ENCODE measurements around the gene OLR1. TPM values are rescaled to one million over a fixed set of nuclear protein-coding genes. Genes with fewer than 3 reads are reported as not detected.

The OLR1 gene
- total and polyA plus RNA-seq, 9 donors: 0.10 to 12.3 (median 0.74) TPM

GRCh38 chr12:10142976-10143589 is 28.8 kb downstream of the OLR1 start:
- Histone ChIP-seq H3K27me3 (no peaks in the 10 kb centered on the region), H3K36me3 (no peaks in the 10 kb centered on the region), H3K27ac (no peak overlapping the region), H3K9me3 (no peaks in the 10 kb centered on the region), H3K4me1 (ENCODE audit: insufficient read depth) (no peaks in the 10 kb centered on the region), H3K4me3 (no peak overlapping the region)
- no peak for TF ChIP-seq EP300 (IDR thresholded peaks at IDR 0.05)
- no peak for TF ChIP-seq POLR2A (IDR thresholded peaks at IDR 0.05)
- no peak for TF ChIP-seq CTCF (IDR thresholded peaks at IDR 0.05)
- intact Hi-C loops (cut with DNase I): loop anchor here in 1 of 4 donors (10.0 kb wide), 1 partner anchor 108 kb away; the partner anchor contains the start of gene CLEC9A
- DNase-seq: no peak
- WGBS, 3 donors: 0 to 2% (median 0%) methylated on average over 1 of the region's 1 CpG

- Histone ChIP-seq H3K4me1 (ENCODE audit: insufficient read depth) (no peaks in the 10 kb centered on the region), H3K4me3 (no peak overlapping the region), H3K27me3 (no peaks in the 10 kb centered on the region), H3K27ac (no peak overlapping the region), H3K36me3 (no peaks in the 10 kb centered on the region), H3K9me3 (no peaks in the 10 kb centered on the region)
- WGBS, 3 donors: 6 to 10% (median 7%) methylated on average over 2 of the region's 2 CpGs
- DNase-seq: peak in 3 of 5 donors; percentile 23 to 52 (median 49)
- intact Hi-C loops (cut with DNase I): loop anchor here in 1 of 4 donors (10.0 kb wide), 1 partner anchor 105 kb away; the partner anchor contains the start of gene CLEC9A
- TF ChIP-seq CTCF (IDR thresholded peaks at IDR 0.05) (peak in 2 of 3 donors; percentile 66 to 75), EP300 (IDR thresholded peaks at IDR 0.05) (no peak)
Observed at GRCh38 chr12:10140001-10140400, 31.9 kb downstream of the OLR1 start.

- H3K27ac ChIP-seq: no peak overlapping the region
- intact Hi-C loops (cut with DNase I): loop anchor here in 3 of 4 donors (5.0 to 10.0 kb wide), 3 partner anchors 102 to 112 kb away; partner anchors contain the start of gene CLEC9A (in 2 of the 3)
- no peaks in the 10 kb centered on the region for H3K27me3 ChIP-seq
- no peaks in the 10 kb centered on the region for H3K36me3 ChIP-seq
- WGBS, 3 donors: 75 to 87% (median 80%) methylated on average over 13 of the region's 13 CpGs
- H3K4me1 ChIP-seq (ENCODE audit: insufficient read depth): no peaks in the 10 kb centered on the region
- no peak overlapping the region for H3K4me3 ChIP-seq
- H3K9me3 ChIP-seq: no peaks in the 10 kb centered on the region
- TF ChIP-seq CTCF (IDR thresholded peaks at IDR 0.05): no peak
- TF ChIP-seq EP300 (IDR thresholded peaks at IDR 0.05): no peak
- no peak for TF ChIP-seq POLR2A (IDR thresholded peaks at IDR 0.05)
- DNase-seq: no peak
Observed at GRCh38 chr12:10136637-10137205, 35.2 kb downstream of the OLR1 start.

- no peak overlapping the region for H3K4me3 ChIP-seq
- TF ChIP-seq EP300 (IDR thresholded peaks at IDR 0.05) (no peak), POLR2A (IDR thresholded peaks at IDR 0.05) (no peak), CTCF (IDR thresholded peaks at IDR 0.05) (no peak)
- no peaks in the 10 kb centered on the region for H3K36me3 ChIP-seq
- whole genome bisulfite sequencing, 3 donors: 48 to 65% (median 60%) methylated on average over 4 of the region's 4 CpGs
- H3K4me1 ChIP-seq (ENCODE audit: insufficient read depth): no peaks in the 10 kb centered on the region
- DNase-seq: no peak
- no peak overlapping the region for H3K27ac ChIP-seq
- intact Hi-C loops (cut with DNase I): loop anchor here in 3 of 4 donors (5.0 to 10.0 kb wide), 3 partner anchors 100 to 110 kb away; partner anchors contain the start of gene CLEC9A (in 2 of the 3)
- no peaks in the 10 kb centered on the region for H3K27me3 ChIP-seq
- no peaks in the 10 kb centered on the region for H3K9me3 ChIP-seq
Observed at GRCh38 chr12:10135126-10135525, 36.8 kb downstream of the OLR1 start.

Measured in ovary (tissue), 9 donors.